GM18505 (cell line): ENCODE results near the gene MSRB2.
"Not testable (repeated sequence)": the region's sequence is repeated elsewhere in the genome, so short reads cannot be mapped to it uniquely, and the experiment has no call there.

Experiments used
- ATAC-seq: cut with Tn5 transposase; IDR thresholded peaks from one replicate; pipeline ENCODE4 v1.9.1; 2021; ENCODE audit not compliant: unreplicated experiment
- POLR2A ChIP-seq: IDR thresholded peaks from 4 replicates; pipeline ENCODE4 v1.6.1; 2011; ENCODE audit warnings: borderline replicate concordance; ENCODE audit not compliant: insufficient read depth, insufficient read length; ENCODE audit errors: extremely low read depth

Gene MSRB2

DNA sequence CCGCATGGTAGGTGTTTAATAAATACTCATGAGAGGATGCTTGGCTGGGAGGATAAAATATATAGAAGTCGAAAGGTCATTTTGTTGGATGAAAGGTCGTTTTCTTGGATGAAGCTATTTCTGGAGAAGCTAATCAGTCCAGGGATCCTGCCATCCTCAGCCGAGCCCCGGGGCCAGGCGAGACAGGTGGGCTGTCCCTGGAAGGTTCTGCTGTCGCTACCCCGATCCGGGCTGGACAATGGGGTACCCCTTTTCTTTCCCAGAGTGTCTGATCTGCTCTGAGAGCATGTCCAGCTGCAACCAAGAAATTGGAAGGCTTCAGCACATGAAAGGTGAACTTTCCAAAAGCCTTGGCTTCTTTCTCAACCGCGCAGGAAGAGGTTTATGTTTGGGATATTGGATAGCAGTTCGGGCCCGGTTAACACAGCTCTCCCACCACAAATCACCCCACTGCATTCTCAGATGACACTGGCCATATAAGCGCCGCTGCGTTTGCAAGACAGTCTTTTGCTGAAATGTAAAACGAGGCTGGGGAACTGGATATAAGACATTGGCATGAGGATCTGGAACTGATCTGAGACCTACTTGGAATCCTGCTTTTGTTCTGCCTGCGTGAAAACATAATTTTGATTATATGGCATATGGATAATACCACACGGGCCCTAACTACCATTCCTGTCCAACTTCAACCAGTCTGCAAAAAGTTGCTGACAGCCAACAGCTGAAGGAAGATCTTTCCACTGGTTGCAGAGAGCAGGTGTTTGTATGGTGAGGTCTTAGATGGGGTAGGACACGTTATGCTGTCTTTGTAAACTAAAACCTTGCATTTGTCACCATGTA, 31.2 kb upstream of the MSRB2 start:
- no peak for ATAC-seq
- TF ChIP-seq POLR2A = no peak

DNA sequence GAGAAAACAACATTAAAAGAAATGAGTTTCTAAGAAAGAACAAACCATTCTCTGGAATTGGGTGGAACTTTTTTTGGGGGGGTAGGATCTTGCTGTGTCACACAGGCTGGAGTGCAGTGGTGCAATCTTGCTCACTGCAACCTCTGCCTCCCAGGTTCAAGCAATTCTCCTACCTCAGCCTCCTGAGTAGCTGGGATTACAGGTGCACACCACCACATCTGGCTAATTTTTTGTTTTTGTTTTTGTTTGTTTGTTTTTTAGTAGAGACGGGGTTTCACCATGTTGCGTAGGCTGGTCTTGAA, 30.6 kb upstream of the MSRB2 start:
- not testable (repeated sequence) for ATAC-seq

DNA sequence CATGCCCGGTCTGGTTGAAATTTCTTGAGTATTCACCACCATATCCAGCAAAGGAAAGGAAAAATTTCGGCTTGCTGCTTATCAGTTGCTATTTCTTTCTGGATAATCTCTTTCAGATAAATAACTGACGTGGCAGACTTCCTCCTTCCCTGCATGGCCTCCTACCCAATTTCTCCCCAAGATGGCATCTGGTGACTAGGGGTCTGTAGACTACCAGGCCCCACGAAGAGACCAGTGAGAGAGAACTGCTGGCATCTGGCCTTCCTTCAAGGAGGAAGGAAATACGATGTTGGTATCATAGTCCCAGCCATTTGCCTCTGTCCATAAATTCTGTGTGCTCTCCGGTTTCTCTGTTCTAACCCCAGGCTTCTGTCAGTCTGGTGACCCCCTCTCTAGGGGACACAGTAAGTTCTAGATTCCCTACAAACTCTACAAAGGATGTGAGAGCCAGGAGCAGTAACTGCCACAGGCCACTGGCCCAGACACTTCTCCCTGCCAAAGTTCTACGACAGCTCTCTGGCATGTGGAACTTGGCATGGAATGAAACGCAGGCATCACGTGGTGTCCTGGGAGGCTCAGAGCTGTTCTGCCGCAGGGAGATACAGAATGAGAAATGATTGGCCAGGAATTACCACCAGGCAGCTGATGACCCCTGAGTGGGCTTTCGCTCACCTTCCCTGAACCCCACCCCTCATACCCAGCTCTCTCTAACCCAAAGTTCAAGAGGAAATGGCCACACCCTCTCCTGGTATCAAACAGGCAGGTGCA, 30.0 kb upstream of the MSRB2 start:
- no peak for ATAC-seq
- no peak for TF ChIP-seq POLR2A

DNA sequence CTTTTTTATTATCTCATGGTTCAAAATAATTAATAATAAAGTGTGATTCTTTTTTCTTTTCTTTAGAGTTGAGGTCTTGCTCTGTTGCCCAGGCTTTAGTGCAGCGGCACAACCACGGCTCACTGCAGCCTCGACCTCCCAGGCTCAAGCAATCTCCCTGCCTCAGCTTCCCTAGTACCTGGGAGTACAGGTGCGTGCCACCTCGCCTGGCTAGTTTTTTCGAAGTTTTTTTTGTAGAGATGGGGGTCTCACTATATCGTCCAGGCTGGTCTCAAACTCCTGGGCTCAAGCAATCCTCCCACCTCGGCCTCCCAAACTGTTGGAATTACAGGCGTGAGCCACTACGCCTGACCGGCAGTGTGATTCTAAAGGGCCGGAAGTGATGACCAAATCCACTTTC, 28.0 kb upstream of the MSRB2 start:
- no peak for TF ChIP-seq POLR2A
- no peak for ATAC-seq

DNA sequence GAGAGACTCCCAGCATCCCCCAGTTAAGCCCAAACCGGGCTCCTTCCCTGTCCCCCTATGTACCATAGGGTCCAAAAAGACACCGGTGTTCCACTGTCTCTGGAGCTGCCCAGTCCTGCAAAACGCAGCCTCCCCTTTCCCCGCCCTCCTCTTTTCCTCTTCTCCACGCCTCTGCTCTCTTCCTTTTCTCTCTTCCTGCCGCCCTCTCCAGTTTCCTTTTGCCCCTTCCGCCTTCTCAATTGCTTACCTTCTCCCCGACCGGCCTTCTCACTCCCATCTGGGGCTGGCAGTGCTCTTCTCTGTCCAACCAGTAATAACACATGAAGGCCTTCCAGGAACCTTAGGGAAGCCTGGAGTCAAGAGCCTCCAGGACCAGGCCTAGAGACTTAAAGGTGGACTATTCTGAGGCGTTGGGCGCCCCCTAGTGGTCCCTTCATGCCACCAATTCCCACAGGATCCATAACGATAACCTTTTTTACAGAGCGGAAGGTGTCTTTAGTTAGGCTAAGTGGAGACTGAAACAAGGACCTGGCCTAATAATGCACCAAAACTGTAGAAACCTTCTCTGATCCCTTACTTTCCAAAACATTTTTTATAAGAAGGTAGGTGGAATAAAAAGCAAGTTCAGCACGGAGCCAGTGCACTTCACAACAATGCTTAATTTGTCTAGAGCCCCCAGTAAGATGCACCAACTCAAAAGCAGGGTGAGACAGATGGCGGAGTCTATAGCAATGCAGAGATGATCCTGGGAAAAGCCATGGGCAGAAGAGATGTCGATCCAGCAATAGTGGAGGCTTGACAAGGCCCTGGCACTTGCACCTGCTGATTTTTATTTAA, 27.2 kb upstream of the MSRB2 start:
- ATAC-seq = no peak
- TF ChIP-seq POLR2A = no peak

DNA sequence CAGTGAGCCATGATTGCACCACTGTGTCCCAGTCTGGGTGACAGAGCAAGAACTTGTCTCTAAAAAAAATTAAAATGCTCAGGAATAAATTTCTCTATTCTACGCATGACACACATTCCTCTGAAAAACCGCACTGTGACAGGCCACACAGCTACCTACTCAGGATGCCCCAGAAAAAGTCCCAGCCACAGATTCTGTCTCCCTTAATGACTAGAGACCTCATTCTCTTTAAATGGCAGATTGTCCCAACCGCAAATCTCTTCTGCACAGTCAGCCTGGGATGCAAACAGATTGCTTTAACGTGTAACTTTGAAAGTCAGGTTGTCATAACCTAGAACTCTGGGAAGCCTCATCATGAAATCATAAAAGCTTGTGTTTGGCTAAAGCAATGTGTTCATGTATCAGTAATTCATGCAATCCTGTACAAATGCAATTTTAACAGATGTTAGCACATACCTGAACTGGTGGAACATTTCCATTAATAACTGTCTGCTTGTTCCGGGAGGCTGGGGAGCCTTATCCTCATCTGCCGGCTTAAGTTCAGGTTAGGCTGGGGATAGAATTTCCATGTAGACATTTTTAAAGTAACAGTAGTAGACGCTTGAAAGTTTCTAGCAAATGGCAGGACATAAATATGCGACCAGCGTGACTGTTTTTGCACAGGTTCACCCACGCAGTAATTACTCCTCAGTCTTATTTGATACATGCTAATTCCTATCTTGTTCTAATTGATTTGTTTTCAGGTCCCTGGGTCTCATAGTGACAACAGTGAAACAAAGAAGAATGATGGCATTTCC, 26.2 kb upstream of the MSRB2 start:
- no peak for ATAC-seq
- no peak for TF ChIP-seq POLR2A

DNA sequence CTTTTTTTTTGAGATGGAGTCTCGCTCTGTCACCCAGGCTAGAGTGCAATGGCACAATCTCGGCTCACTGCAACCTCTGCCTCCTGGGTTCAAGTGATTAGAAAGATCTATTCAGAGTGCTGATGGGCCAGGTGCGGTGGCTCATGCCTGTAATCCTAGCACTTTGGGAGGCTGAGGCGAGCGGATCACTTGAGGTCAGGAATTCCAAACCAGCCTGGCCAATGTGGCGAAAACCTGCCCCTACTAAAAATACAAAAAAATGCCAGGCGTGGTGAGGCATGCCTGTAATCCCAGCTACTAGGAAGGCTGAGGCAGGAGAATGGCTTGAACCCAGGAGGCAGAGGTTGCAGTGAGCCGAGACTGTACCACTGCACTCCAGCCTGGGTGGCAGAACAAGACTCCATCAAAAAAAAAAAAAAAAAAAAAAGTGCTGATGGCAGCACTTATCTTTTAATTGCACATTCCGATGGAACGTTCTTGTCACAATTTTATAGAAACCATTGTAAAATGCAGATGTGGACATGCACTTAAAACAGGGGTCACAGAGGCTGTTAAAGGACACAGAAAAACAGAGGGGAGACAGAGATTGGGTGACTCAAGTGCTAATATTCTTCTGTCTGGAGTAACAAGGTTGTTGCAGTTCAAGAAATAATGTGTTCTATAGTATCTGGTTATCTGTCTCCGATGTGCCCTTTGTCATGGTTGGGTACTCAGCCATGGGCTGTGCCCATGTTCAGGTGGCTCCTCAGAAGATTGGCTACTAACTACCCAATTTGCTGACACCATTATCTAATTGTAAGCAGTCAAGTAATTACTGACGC, 25.1 kb upstream of the MSRB2 start:
- peak; percentile 18 for ATAC-seq

DNA sequence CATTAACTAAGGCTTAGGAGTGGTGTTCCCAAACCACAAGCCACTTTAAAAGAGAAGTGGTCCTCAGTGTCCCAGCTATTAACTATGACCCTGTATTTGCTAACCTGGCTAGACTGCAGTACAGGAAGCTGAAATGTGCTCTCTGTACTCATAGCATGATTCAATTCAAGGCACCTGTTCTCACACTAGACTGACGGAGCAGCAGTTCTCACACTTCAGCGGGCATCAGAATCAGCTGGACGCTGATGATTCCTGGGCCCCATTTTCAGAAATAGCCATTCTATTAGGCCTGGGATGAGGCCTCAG, 24.5 kb upstream of the MSRB2 start:
- no peak for TF ChIP-seq POLR2A
- peak; percentile 70 for ATAC-seq

DNA sequence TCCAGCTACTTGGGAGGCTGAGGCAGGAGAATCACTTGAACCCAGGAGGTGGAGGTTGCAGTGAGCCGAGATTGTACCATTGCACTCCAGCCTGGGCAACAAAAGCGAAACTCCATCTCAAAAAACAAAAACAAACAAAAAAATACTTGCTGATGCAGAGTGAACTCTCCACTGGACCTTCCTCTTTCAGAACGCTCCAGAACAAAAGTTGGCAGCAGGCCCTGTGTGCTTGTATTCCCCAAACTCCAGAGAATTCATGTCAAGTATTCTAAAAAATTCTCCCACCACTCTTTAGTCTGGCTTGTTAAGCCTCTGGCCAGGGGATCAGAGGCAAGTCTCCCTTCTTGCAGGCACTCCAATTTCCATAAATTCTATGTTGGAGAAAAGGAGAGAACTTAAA, 22.8 kb upstream of the MSRB2 start:
- not testable (repeated sequence) for ATAC-seq

- TF ChIP-seq POLR2A = no peak
- ATAC-seq = no peak
Measured at GRCh38 chr10:23073527-23073926, 21.9 kb upstream of the MSRB2 start.

GRCh38 chr10:23075672-23076071, 19.7 kb upstream of the MSRB2 start:
- TF ChIP-seq POLR2A = no peak
- ATAC-seq = no peak

GRCh38 chr10:23078114-23078513, 17.3 kb upstream of the MSRB2 start:
- no peak for ATAC-seq
- no peak for TF ChIP-seq POLR2A

DNA sequence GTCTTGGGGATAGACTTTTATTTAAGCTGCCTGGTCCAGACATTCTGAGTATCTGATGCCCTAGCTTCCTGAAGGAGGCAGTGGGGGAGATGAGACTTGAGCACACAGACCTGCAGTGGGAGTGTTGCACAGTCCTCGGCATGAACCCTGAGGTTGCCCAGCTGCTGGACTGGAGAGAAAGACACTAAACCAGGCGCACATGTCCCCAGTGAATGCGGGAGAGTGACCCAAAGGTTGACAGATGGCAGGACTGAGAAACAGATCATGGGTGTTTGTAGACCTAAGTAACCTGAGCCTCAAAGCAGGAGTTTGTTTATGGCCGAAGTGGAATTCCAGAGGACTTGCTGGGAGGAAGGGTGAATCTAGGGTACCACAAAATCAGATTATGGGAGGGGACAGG, 15.7 kb upstream of the MSRB2 start:
- ATAC-seq = no peak
- TF ChIP-seq POLR2A = no peak
